GM04503 (cell line): ENCODE data around the gene CUL5.
"Not testable (repeated sequence)": the region's sequence is repeated elsewhere in the genome, so short reads cannot be mapped to it uniquely, and the experiment has no call there.

ENCODE experiments used
- DNase-seq: peaks from one replicate; pipeline ENCODE4 v3.0.0-alpha.2; 2012; ENCODE audit warnings: low read depth

Gene CUL5

DNA sequence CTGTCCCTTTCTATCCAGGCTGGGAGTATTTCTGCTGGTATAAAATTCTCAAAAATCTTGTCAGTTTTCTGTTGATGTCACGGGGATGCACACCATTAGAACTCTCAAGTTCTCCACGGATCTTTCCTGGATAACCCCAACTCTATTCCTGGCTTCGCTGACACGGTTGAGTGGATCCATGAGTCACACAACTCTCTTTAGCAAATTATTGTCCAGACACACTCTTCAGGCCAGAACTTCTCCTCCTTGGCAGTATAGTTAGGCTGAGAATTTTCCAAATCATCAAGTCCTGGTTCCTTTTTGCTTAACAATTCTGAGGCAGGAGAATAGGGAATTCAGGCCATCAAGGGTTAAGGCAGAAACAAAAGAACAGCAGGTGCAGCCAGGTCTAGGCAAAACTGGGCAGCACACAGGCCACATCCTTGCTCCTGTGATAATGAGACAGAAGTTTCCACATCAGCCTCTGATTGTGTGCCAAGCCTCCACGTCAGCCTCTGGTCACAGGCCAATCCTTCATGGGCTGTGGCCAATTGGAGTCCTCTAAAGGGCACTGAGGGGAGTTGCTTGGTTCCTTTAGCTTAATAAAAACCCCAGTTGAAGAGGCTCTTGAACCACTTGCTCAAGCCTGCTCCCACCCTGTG, 106.9 kb downstream of the CUL5 start:
- DNase-seq, result peak; percentile 64

GRCh38 chr11:108117746-108118371, 109.2 kb downstream of the CUL5 start:
- no peak for DNase-seq

DNA sequence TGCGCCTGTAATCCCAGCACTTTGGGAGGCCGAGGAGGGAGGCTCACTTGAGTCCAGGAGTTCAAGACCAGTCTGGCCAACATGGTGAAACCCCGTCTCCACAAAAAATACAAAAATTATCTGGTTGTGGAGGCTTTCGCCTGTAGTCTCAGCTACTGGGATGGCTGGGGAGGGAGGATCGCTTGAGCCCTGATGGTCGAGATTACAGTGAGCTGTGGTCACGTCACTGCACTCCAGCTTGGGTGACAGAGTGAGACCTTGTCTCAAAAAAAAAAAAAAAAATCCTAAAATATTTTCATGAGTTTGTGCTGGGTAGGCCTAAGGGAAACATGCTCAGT, 112.2 kb downstream of the CUL5 start:
- not testable (repeated sequence) for DNase-seq

- peak; percentile 45 for DNase-seq
Measured at GRCh38 chr11:108121274-108122155, 112.8 kb downstream of the CUL5 start, which contains the start of gene ACAT1. TSS of gene ACAT1 (plus strand) at chr11:108121567. CDS start at chr11:108121607, 40 bp downstream.

DNA sequence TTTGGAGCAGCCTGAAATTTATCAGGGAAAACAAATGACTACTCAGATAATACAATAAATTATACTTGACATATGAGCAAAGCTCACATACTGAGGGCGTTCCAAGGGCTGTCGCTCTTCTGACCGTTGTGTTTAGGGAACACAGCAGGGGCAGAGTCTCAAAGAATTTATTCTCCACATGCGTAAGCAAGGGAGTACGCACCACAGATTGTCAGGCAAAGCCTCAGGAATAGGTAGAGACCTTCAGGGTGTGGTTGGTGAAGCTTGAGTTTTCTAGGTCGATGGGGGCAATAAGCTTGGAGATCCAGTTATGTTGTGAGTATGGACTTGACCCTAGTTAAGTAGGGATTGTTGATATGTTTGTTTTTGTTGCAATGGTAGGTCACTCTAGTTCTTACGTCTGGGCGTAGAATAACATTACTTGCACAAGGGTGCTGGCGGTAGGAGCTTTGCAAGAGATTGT, 113.5 kb downstream of the CUL5 start:
- no peak for DNase-seq

DNA sequence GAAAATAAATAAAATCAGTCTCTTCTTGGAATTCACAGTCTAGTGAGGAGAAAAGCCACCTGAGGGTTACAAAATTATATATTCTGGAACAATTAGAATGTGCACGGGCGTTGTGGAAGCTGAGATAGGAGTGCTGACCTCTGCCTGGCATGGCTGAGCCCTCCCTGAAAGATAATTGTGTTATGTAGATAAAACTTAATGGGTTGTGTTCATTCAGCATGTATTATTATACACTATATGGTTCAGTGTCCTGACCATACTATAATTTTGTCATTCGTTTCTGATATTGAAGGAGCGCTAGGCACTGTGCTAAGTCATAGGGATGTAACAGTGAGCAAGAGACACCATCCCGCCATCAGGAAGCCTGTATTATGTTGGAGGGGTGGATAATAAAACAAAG, 116.4 kb downstream of the CUL5 start:
- DNase-seq, result no peak

DNA sequence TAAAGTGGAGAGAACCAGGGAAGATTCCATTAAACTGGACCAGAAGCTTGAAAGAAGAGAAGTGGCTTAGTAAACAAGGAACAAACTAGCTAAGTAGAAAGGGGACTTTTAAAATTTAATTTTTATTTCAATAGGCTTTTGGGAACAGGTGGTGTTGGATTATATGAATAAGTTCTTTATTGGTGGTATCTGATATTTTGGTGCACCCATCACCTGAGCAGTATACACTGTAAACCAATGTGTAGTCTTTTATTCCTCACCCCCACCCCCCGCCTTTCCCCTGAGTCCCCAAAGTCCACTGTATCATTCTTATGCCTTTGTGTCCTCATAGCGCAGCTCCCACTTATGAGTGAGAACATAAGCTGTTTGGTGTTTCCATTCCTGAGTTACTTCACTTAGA, 120.1 kb downstream of the CUL5 start:
- no peak for DNase-seq

DNA sequence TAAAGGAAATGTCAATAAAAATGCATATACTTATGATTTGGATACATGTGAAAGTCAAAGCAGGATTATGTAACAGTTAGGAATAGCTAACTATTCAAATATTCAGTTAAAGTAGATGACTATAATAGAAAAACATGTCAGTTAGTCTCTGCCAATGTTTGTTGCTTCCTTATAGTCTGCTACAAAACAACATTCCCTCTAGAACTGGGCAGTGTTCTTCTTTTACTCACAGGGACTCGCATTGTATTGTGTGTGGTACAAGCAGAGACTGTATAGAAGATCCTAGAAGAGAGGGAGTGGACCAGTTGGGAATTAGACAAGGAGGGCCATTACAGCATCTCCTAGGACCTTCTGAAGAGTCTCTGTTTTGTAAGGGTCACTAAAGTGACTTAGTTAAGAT, 123.3 kb downstream of the CUL5 start:
- DNase-seq, result peak; percentile 37

DNA sequence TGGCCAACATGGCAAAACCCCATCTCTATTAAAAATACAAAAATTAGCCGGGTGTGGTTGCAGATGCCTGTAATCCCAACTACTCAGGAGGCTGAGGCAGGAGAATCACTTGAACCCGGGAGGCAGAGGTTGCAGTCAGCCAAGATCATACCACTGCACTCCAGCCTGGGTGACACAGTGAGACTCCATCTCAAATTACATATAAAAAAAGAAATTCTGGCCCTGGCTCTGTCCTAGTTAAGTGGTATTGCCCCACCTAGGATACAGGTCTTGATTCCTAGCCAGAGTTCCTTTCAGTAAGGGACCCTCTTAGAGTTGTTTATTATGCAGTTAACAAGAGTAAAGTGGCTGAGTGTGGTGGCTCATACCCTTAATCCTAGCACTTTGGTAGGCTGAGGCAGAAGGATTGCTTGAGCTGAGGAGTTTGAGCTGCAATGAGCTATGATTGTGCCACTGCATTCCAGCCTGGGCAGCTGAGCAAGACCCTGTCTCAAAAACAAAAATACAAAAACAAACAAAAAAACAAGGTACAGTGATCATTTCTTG, 124.4 kb downstream of the CUL5 start:
- DNase-seq, result not testable (repeated sequence)

GRCh38 chr11:108135845-108136544, 127.3 kb downstream of the CUL5 start:
- DNase-seq, result no peak

DNA sequence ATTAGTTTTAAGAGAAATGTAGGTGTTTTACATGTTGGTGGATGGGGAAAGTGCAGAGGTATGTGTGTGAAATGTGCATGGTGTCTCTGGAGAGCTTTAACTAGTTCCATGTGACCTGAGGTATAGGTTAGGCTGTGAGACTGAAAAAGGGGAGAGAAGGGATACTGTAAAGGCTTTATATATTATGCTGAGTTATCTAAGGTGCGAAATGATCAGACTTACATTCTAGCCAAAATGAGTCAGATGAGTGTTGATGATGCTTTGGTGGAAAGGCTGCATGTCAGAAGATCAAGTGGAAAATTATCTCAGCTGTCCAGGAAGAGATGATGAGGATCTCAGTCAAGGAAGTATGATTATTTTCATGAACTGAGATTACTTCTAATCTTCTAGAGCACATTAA, 128.5 kb downstream of the CUL5 start:
- DNase-seq, result no peak

GRCh38 chr11:108142304-108142703, 133.6 kb downstream of the CUL5 start:
- no peak for DNase-seq

DNA sequence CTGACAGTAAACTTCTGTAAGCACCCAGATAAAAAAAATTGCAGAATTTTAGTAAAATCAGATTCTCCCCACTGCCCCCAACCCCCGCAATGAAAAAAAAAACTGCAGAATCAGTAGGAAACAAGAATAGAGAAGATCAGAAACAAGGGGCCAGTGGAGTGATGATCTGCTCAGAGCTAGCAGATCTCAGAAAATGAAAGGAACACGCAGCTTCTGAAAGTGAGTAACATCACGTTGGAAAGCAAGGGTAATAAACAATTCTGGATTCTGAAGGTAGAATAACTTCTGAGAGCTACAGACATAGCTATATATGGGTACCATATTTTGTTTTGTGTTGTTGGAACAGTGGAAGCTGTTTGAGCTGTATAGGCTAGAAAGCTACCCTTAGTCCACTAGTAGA, 135.9 kb downstream of the CUL5 start:
- DNase-seq, result no peak

DNA sequence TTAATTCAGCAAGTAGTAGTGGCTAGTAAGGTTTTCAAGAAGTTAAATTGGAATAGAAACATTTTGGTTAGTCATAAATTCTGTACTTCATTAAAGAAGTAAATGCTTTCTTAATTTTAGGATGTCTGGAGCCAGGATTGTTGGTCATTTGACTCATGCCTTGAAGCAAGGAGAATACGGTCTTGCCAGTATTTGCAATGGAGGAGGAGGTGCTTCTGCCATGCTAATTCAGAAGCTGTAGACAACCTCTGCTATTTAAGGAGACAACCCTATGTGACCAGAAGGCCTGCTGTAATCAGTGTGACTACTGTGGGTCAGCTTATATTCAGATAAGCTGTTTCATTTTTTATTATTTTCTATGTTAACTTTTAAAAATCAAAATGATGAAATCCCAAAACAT, 138.5 kb downstream of the CUL5 start:
- DNase-seq, result no peak

GRCh38 chr11:108148556-108148955, 139.9 kb downstream of the CUL5 start:
- DNase-seq, result no peak

DNA sequence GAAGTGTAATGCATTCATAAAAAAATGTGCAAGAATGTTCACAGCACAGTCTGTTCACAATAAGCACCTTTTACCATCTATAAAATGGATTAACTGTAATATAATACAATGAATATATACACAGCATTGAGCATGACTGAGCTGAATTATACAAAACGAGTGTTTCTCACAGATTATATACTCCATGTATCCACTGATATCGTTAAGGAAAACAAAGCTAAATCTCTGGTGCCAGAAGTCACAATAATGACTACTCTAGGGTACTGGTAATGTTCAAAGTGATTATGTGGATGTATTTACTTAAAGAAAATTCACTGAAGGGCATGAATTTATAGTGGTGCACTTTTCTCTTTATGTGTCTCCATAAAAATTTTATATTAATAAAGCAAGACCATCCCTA, 145.9 kb downstream of the CUL5 start:
- no peak for DNase-seq
